Keratinocyte (primary cell): Measurements from ENCODE around the gene ATP2B2.

Experiments
- CTCF ChIP-seq, 3 experiments: IDR thresholded peaks in 1 of 3; conservative IDR thresholded peaks in 1 of 3; optimal IDR thresholded peaks in 1 of 3; 2 replicates in 2 of 3; 3 replicates in 1 of 3; pipeline versions ENCODE3 to v1.5.1; 2011; ENCODE audit warnings: low read length in 3 of 3, mild to moderate bottlenecking in 3 of 3, moderate library complexity in 2 of 3, control low read depth in 1 of 3, inconsistent platforms in 1 of 3; ENCODE audit not compliant: insufficient read depth in 2 of 3; ENCODE audit errors: extremely low read depth in 1 of 3
- EZH2 ChIP-seq: IDR thresholded peaks from one replicate; pipeline ENCODE4 v1.6.1; 2012; ENCODE audit warnings: inconsistent platforms, mild to moderate bottlenecking, low read length, moderate library complexity

- TF ChIP-seq EZH2 (no peak), CTCF (optimal IDR thresholded peaks at IDR 0.05 in 1 of 3, IDR thresholded peaks at IDR 0.05 in 1 of 3, conservative IDR thresholded peaks at IDR 0.05 in 1 of 3; ENCODE audit: extremely low read depth in 1 of 3, insufficient read depth in 2 of 3, low read length in 3 of 3) (no peak)
Measured at GRCh38 chr3:10518506-10519150, 13.2 kb upstream of the ATP2B2 start.
